Amniotic epithelial cell (primary cell): Measurements from ENCODE around the gene GRID1.
"Not testable (repeated sequence)": the region's sequence is repeated elsewhere in the genome, so short reads cannot be mapped to it uniquely, and the experiment has no call there.

ENCODE experiments used
- DNase-seq: peaks from one replicate; pipeline ENCODE4 v3.0.0-alpha.2; 2010; ENCODE audit warnings: low read depth

The GRID1 gene

GRCh38 chr10:85873063-85873462, 493.5 kb downstream of the GRID1 start:
- DNase-seq, result no peak

DNA sequence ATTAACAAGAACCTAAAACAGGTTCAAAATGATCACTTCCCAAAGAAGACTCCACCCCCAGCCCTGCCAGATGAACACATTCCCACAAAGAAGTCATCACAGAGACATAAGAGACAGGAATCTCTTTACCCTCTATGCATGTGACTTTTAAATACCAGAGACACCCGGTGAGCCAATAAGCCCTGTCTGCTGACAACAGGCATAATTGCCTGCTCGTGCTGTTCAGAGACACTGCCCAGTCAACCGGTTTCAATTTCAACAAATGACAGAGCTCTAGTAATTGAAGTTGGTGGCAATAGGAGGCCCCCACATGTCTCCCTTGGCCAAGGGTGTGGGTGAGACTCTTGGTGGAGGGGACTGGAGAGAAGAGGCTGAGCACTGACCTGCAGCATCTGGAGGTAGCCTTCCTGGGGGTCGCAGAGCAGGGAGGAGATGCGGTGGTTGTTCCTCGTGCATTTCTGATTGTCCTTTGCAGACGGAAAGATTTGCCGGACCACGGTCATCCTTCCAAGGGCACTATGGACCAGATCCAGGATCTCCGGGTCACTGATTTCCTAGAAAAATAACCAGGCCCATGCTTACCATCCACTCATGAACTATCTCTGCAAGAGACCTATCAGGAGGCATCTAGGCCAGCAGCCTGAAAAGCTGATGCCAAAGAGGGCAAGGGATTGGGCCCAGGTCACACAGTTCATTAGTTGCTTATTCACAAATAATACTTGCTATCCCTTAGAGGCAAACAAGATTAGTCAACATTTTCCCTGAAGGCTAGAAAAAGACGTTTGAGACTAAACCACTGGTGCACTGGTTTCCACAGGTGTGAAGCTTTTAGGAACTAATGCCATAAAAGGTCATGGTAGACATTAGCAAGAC, 497.7 kb downstream of the GRID1 start:
- no peak for DNase-seq

GRCh38 chr10:85864868-85865526, 501.6 kb downstream of the GRID1 start:
- DNase-seq, result no peak

DNA sequence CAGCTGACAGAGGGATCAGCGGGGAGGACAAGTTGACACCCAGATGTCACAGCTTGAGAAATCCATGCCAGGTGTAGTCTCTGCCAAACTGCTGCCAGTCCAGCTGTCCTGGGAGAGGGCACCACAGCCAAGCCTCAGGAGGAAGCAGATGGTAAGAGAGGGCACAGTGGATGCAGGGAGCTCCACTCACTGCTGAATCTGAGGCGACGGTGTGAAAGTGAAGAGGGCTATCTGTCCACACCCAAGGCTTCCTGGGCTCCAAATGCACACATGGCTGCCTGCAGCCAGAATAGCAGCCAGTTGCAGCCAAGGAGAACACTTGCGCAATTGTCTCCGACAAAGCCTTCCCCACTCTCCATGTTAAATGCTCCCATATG, 502.4 kb downstream of the GRID1 start:
- no peak for DNase-seq

- no peak for DNase-seq
These were observed 503.1 kb downstream of the GRID1 start for GRCh38 chr10:85863301-85864172.

DNA sequence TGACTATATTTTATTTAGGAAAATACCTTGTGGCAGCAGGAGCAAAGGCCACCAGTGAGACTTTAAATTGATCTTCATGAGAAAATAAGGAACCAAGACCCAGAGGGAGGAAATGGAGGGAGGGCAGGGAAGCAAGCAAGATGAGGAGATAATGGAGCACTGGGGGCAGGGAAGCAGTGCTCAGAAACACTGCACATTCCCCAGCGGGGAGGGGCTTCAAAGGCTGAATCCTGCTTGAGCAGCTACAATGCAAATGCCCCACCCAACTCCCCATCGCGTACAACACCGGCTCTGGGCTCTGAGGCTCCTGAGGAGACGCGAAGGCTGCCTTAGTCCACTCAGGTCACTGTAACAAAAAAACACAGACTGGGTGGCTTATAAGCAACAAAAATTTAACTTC, 503.8 kb downstream of the GRID1 start:
- no peak for DNase-seq

DNA sequence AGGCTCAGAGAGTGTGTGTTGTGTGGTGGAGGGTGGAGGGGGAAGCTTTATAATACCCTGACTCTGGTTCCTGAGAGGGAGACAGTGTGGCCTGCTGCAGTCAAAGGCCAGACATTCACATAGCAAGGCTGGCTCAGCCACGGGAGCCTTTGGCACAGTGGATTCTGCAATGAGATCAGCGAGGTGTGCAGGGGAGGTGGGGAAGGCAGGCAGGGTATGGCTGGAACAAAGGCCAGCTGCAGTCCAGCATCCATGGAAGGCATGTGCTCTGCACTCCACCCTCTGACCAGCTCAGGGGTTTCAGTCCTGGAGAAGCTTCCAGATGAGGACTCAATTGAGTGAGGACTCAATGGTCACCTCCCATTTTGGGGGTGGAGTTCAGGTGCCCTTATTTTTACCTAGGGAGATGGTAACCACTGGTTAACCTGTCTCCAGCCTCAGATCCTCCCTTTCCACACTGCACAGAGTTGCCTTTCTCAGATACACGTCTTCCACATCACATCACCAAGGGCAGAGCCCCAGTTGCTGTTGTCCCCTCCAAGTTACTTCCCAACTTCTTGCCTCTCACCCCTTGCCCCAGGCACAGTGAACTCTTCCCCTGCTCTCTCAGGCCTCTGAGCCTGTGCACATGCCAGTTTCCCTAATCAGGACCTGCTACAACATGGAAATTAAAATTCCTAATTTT, 504.9 kb downstream of the GRID1 start:
- DNase-seq, result no peak

- DNase-seq, result no peak
These were observed 506.7 kb downstream of the GRID1 start for GRCh38 chr10:85859859-85860258.

DNA sequence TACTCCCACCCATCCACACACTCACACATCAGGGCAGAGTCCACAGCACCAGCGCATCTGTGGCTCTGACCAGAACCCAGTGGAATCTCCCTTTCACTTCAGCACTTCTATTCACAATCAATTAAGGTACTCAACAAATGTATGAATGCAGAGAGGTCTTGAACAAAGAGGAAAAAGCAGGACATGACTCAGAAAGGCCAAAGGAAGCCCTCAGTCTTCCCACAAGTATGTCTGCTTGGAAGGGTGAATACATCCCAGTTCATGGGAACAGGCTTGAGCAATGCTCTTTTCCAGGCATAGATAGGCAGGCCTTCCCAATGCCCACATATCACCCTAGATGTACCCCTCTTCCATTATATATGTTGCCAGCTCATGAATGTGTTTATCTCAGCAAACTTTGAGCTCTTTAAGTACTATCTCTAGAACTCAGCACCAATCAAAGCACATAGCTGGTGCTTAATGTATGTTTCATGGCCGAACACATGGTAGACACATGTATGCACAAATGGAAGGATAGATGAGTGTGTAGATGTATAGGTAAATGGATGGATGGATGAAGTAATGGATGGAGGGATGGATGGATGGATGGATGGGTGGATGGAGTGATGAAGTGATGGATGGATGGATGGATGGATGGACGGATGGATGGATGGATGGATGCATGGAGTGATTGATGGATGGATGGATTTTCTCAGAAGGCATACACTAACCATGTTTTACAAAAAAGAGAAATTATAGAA, 507.6 kb downstream of the GRID1 start:
- DNase-seq, result no peak

GRCh38 chr10:85857791-85858190, 508.8 kb downstream of the GRID1 start:
- DNase-seq, result no peak

DNA sequence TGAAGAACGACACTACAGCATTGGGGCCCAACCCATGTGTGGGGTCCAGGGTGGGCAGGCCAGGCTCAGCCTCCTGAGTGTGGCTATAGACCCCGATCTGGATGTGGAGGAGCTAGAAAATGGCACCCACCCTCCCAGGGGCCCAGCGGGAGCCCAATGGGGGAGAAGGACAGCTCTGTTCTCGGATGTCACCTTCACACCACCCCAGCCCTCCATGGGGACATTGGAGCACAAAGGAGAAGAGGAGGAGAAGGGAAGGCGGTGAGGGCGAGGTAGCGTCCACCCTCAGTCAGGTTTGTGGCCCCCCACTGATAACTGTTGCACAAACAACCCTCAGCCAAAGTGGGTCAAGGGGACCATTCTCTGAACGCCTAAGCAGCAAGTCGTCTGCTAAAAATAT, 509.3 kb downstream of the GRID1 start:
- DNase-seq, result no peak

GRCh38 chr10:85851934-85852333, 514.7 kb downstream of the GRID1 start:
- DNase-seq, result no peak

DNA sequence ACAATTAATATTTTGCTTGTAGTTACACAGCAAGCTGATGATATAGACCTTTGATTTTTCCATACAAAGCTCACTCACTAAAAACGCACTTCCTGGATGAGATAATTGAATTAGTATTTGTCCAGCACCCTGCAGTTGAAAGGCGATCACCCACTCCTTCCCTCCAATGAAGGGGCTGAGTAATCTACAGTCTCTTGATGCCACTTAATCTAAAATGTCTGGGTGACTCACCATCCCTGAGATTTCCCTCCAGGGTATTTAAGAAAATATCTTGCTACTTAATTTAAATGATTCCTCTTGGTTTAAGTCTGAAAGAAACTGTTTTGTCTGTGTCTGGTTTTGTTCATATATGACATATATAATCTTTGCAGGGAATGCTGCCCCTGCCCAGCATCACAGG, 515.3 kb downstream of the GRID1 start:
- no peak for DNase-seq

DNA sequence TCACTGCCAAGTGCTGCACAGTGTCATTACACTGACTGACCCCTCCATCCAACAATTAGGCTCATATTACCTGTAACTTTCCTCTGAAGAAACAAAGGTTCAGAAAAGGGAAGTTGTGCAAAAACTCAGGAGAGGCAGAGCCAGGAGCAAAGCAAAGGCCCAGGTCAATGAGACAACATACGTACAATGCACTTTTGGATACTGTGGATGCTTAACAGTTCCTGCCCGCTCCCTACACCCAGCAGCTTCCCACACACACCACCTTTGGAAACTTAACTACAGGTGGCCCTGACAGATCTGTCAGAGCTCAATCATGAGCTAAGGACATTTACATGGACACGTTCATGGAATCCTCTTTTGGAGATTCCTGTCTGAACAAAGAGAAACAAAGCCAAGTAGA, 515.9 kb downstream of the GRID1 start:
- DNase-seq, result no peak

- DNase-seq, result no peak
These were observed 517.3 kb downstream of the GRID1 start for GRCh38 chr10:85849315-85849714.

DNA sequence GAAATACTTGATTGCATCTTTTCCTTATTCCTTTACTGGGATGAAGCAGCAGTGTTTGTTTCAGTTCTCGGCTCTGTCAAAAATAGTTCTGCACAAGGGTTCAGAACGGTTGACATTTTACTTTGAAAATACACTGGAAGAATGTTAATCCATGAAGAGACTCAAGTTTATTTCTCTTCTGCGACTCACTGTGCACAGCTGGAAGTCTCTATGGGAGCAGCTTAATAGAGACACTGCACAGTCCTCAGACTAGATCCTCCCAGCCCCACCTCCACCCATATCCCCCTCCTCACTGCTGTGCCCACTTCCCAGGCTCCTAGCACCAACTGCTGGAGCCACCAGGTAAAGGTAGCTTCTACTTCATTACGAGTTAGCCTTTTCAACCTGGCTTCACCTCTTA, 517.8 kb downstream of the GRID1 start:
- DNase-seq, result no peak

GRCh38 chr10:85847085-85847484, 519.5 kb downstream of the GRID1 start:
- DNase-seq, result no peak

DNA sequence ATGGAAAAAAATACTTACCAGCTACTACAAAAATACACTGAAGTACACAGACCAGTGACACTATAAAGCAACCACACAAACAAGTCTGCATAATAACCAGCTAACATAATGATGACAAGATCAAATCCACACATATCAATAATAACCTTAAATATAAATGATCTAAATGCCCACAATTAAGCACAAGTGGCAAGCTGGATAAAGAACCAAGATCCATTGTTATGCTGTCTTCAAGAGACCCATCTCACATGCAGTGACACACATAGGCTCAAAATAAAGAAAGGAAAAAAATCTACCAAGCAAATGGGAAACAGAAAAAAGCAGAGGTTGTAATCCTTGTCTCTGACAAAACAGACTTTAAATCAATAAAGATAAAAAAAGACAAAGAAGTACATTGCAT, 527.9 kb downstream of the GRID1 start:
- not testable (repeated sequence) for DNase-seq

DNA sequence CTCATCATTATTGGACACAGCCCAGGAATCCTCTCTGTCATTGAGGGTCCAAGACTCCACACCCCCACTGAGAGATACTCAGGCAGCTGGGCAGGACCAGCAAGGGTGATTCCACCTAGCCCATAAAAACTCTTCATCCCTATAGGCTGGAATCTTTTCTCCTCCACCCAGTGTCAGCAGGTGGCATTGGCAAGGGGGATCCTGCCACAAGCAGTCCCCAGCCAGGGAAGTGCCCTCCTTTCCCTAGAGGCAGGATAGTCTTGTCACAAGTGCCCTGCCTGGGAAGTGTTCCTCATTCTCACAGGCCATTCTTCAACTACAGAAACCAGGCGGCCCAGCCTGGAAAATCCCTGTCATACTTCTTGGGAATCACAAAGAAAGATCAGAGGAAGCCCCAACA, 533.6 kb downstream of the GRID1 start:
- DNase-seq, result no peak

GRCh38 chr10:85831422-85831821, 535.2 kb downstream of the GRID1 start:
- no peak for DNase-seq

DNA sequence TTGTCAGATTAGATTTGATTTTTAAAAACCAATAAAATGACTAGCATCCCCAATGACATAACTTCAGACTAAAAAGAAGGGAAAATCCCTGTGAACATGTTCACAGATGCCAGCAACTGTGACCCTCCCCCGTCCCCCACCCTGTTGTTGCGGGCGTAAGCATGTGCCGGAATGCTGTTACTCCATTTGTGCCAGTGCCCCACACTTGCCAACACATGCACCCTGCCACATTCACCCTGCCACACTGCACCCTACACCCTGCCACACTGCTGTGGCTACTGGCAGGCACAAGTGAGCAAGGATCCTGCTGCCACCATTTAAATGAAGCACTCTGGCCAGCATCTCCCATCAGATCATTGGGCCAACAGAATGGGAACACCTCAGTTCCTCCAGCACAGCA, 540.2 kb downstream of the GRID1 start:
- DNase-seq, result no peak
